Hematopoietic multipotent progenitor cell treated with erythropoietin and hydrocortisone succinate and interleukin-3 and kit ligand, for 17 days (in vitro differentiated cells): ENCODE results near the gene NLRP9.

Experiments used
- DNase-seq: peaks from one replicate; pipeline ENCODE4 v3.0.0-alpha.2; 2015; ENCODE audit warnings: low spot score

The NLRP9 gene

GRCh38 chr19:55687281-55688201 is 50.7 kb downstream of the NLRP9 start:
- DNase-seq = no peak

GRCh38 chr19:55686311-55687050 is 51.7 kb downstream of the NLRP9 start:
- no peak for DNase-seq

- DNase-seq = no peak
Observed at GRCh38 chr19:55685776-55686175, 52.4 kb downstream of the NLRP9 start.

GRCh38 chr19:55684946-55685681 is 53.1 kb downstream of the NLRP9 start:
- no peak for DNase-seq

- no peak for DNase-seq
Observed at GRCh38 chr19:55683449-55684261, 54.5 kb downstream of the NLRP9 start.

GRCh38 chr19:55681131-55682092 is 56.8 kb downstream of the NLRP9 start:
- no peak for DNase-seq

GRCh38 chr19:55680339-55681130 is 57.7 kb downstream of the NLRP9 start:
- no peak for DNase-seq

- no peak for DNase-seq
Observed at GRCh38 chr19:55679343-55680257, 58.6 kb downstream of the NLRP9 start.

- no peak for DNase-seq
Observed at GRCh38 chr19:55678121-55678671, 60.0 kb downstream of the NLRP9 start.

GRCh38 chr19:55677572-55678028 is 60.6 kb downstream of the NLRP9 start:
- no peak for DNase-seq

GRCh38 chr19:55676889-55677505 is 61.2 kb downstream of the NLRP9 start:
- no peak for DNase-seq

- DNase-seq = peak; percentile 40
Observed at GRCh38 chr19:55676383-55676782, 61.8 kb downstream of the NLRP9 start.

- DNase-seq = peak; percentile 26
Observed at GRCh38 chr19:55675661-55676354, 62.4 kb downstream of the NLRP9 start.

- peak; percentile 95 for DNase-seq
Observed at GRCh38 chr19:55674841-55675660, 63.2 kb downstream of the NLRP9 start, which contains the start of gene EPN1. Gene EPN1, plus strand, starts transcription at chr19:55675226. Its CDS starts 3,402 bp downstream, at chr19:55678628.

- no peak for DNase-seq
Observed at GRCh38 chr19:55674459-55674840, 63.8 kb downstream of the NLRP9 start.

- DNase-seq = no peak
Observed at GRCh38 chr19:55673889-55674288, 64.3 kb downstream of the NLRP9 start.
